ENCODE measurements around the gene KCNK4.

DNA sequence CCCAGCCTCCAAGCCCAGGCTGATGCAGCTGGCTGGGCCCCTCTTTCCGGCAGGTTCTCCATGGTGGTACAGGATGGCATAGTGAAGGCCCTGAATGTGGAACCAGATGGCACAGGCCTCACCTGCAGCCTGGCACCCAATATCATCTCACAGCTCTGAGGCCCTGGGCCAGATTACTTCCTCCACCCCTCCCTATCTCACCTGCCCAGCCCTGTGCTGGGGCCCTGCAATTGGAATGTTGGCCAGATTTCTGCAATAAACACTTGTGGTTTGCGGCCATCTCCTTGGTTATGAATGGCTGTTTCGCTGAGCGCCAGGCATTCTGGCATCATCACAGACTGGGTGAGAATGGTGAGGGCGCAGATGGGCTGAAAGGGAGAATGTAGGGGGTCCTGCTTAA lies 30.4 kb downstream of the KCNK4 start:
- TF ChIP-seq HNF4G (IDR thresholded peaks at IDR 0.05): no peak
- TF ChIP-seq TAF1 (conservative IDR thresholded peaks at IDR 0.05): no peak
- TF ChIP-seq, protein P1, sequence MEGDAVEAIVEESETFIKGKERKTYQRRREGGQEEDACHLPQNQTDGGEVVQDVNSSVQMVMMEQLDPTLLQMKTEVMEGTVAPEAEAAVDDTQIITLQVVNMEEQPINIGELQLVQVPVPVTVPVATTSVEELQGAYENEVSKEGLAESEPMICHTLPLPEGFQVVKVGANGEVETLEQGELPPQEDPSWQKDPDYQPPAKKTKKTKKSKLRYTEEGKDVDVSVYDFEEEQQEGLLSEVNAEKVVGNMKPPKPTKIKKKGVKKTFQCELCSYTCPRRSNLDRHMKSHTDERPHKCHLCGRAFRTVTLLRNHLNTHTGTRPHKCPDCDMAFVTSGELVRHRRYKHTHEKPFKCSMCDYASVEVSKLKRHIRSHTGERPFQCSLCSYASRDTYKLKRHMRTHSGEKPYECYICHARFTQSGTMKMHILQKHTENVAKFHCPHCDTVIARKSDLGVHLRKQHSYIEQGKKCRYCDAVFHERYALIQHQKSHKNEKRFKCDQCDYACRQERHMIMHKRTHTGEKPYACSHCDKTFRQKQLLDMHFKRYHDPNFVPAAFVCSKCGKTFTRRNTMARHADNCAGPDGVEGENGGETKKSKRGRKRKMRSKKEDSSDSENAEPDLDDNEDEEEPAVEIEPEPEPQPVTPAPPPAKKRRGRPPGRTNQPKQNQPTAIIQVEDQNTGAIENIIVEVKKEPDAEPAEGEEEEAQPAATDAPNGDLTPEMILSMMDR (IDR thresholded peaks at IDR 0.05; ENCODE audit: low read depth, low read length, missing input control): no peak

Data from liver (tissue), 3 donors.